GM23338 (cell line): ENCODE data around the gene ATAD3B.

Experiments used
- CTCF ChIP-seq, 2 experiments: fragments of 200-600 bp in 1 of 2; sonication (generic) in 1 of 2; conservative IDR thresholded peaks; 2 replicates each; pipeline versions ENCODE4 v1.5.1 to v1.6.1; 2016 to 2017; ENCODE audit warnings: antibody characterized with exemption in 2 of 2, low read depth in 2 of 2, mild to moderate bottlenecking in 2 of 2, moderate library complexity in 1 of 2
- EZH2 ChIP-seq: fragments of 200-600 bp; sonication (generic); IDR thresholded peaks from one replicate; pipeline ENCODE4 v1.8.0; 2017; ENCODE audit warnings: antibody characterized with exemption, mild to moderate bottlenecking, low read depth; ENCODE audit not compliant: unreplicated experiment
- REST ChIP-seq: IDR thresholded peaks from one replicate; pipeline ENCODE4 v1.6.1; 2018; ENCODE audit warnings: antibody characterized with exemption; ENCODE audit not compliant: unreplicated experiment

- no peak for TF ChIP-seq REST
- no peak for TF ChIP-seq CTCF (conservative IDR thresholded peaks at IDR 0.05; ENCODE audit: low read depth in 2 of 2)
- no peak for TF ChIP-seq EZH2
These were observed 67.9 kb downstream of the ATAD3B start for GRCh38 chr1:1539310-1540089.
